Measurements from ENCODE around the gene DOCK8.

DNA sequence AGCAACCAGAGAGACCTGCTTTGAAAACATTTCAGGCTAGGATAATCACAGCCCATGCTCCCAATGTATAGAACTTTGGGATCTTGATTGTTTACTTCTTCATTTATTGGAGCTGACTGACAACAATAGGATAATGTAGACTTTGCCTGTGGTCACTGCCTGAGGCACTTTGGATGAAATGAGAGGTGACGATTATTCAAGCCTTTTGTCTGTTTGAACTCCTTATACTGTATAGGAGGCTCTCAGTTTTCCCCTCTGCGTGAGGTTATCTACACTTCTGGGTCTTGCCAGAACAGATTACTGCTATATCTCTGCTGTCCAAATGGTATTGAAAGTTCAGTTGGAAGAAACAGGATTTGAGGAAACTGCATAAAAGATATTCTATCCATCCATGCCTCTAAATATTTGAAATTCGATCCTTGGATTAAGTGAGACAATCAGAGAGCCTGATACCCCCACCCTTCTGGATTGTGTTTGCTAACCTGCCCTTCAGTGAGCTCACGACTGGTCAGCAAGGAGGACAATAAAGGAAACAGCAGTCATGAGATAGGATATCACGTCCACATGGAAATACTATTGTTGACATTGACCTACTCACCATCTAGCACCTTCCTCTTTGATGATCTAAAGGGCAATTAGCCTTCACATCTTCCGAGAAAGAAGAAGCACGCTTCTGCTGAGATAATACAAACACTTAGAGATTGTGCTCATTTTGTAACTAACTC, 98.1 kb downstream of the DOCK8 start:
- TF ChIP-seq POLR2A (IDR thresholded peaks at IDR 0.05) (no peak), EP300 (IDR thresholded peaks at IDR 0.05) (no peak)
